ACC112 (cell line): Measurements from ENCODE around the gene PREX1.
"Not testable (repeated sequence)": the region's sequence is repeated elsewhere in the genome, so short reads cannot be mapped to it uniquely, and the experiment has no call there.

Source experiments
- H2AFZ ChIP-seq: fragments of 200-600 bp; sonication (generic); one replicate; pipeline ENCODE4 v1.6.0; 2017; ENCODE audit warnings: antibody characterized with exemption, low read length; ENCODE audit not compliant: unreplicated experiment
- H3K27ac ChIP-seq: fragments of 200-600 bp; sonication (generic); 2 replicates; pipeline ENCODE4 v1.5.1; 2014; ENCODE audit warnings: low read depth, mild to moderate bottlenecking, antibody characterized with exemption, low read length, moderate library complexity
- H3K27me3 ChIP-seq: fragments of 200-600 bp; sonication (generic); 2 replicates; pipeline ENCODE4 v1.6.1; 2014; ENCODE audit warnings: mild to moderate bottlenecking, antibody characterized with exemption, low read length, moderate library complexity, mixed read lengths; ENCODE audit not compliant: insufficient read depth
- H3K36me3 ChIP-seq: fragments of 200-600 bp; sonication (generic); 2 replicates; pipeline ENCODE4 v1.6.1; 2016; ENCODE audit warnings: mild to moderate bottlenecking, antibody characterized with exemption, low read length, moderate library complexity, mixed read lengths; ENCODE audit not compliant: insufficient read depth
- H3K4me1 ChIP-seq: fragments of 200-600 bp; sonication (generic); one replicate; pipeline ENCODE4 v1.6.1; 2016; ENCODE audit warnings: low read length, mixed read lengths; ENCODE audit not compliant: insufficient read depth, unreplicated experiment, control insufficient read depth
- H3K4me3 ChIP-seq: fragments of 200-600 bp; sonication (generic); 2 replicates; pipeline ENCODE4 v1.5.1; 2014; ENCODE audit warnings: mild to moderate bottlenecking, low read depth, low read length
- H3K79me2 ChIP-seq: fragments of 200-600 bp; sonication (generic); one replicate; pipeline ENCODE4 v1.6.0; 2016; ENCODE audit warnings: low read length; ENCODE audit not compliant: control insufficient read depth, unreplicated experiment, insufficient read depth

PREX1 gene

DNA sequence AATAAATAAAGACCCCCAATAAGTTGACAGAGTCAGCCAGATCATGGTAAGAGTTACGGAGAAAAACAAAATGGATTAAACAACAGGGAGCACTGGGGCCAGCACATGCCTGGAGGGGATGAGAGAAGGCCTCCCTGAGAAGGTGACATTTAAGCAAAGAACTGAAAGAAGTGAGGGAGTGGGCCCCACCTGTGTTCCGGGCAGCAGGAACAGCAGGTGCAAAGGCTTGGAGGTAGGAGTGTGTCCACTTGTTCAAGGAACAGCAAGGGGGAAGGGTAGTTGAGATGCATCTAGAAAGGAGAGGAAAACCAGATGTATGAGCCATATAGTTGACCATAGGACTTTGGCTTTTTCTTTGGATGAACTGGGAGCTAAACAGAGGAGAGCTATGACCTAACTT lies 7.6 kb upstream of the PREX1 start:
- Histone ChIP-seq H3K79me2 (no peaks in the 10 kb centered on the region), H3K27me3 (no peaks in the 10 kb centered on the region), H3K4me3 (no peak overlapping the region), H3K36me3 (no peaks in the 10 kb centered on the region), H3K4me1 (peaks cover 19% of the 10 kb centered on the region), H2AFZ (no peak overlapping the region), H3K27ac (no peak overlapping the region)

DNA sequence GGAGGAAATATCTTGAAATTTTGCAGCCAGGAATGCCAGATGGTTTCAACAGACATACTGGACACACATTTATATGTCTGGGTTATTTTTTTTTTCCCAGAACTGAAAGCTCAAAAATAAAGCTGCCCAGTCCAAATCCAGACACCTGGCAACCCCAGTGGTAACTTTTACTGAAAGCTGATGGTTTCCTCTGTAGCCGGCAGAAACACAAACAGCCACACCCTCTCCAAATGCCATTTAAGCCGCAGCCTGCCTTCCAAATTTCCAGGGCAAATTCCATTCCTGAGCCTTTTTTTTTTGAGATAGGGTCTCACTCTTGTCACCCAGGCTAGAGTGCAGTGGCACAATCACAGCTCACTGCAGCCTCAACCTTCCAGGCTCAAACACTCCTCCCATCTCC lies 6.5 kb upstream of the PREX1 start:
- Histone ChIP-seq H3K36me3 (no peaks in the 10 kb centered on the region), H3K79me2 (no peaks in the 10 kb centered on the region), H3K4me1 (peaks cover 19% of the 10 kb centered on the region)

DNA sequence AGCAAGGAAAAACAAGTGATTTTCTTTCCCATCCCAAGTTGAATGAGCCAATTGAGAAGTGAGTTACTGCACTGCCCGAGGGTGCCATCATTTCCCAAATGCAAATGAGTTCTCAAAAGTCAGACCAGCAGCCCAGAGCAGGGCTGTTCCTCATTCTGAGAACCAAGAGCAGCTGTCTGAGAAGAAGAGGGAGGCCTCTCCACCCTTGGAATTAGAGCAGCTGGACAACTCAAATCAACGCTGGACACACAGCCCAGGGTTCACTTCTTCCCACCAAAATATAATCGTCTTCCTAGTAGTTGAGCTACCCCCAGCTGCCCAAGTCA lies 4.6 kb upstream of the PREX1 start:
- peak overlapping the region; percentile 11 for H2AFZ ChIP-seq
- no peak overlapping the region for H3K4me3 ChIP-seq
- no peaks in the 10 kb centered on the region for H3K27me3 ChIP-seq
- no peaks in the 10 kb centered on the region for H3K36me3 ChIP-seq
- H3K4me1 ChIP-seq: peaks cover 19% of the 10 kb centered on the region
- no peaks in the 10 kb centered on the region for H3K79me2 ChIP-seq
- H3K27ac ChIP-seq: peak overlapping the region; percentile 32; the same call in 1 of the 2 replicates

More for the DNA sequence above, 6.5 kb upstream of the PREX1 start:
- Histone ChIP-seq H3K27ac (no peak overlapping the region), H3K27me3 (no peaks in the 10 kb centered on the region), H3K4me3 (no peak overlapping the region), H2AFZ (no peak overlapping the region)

DNA sequence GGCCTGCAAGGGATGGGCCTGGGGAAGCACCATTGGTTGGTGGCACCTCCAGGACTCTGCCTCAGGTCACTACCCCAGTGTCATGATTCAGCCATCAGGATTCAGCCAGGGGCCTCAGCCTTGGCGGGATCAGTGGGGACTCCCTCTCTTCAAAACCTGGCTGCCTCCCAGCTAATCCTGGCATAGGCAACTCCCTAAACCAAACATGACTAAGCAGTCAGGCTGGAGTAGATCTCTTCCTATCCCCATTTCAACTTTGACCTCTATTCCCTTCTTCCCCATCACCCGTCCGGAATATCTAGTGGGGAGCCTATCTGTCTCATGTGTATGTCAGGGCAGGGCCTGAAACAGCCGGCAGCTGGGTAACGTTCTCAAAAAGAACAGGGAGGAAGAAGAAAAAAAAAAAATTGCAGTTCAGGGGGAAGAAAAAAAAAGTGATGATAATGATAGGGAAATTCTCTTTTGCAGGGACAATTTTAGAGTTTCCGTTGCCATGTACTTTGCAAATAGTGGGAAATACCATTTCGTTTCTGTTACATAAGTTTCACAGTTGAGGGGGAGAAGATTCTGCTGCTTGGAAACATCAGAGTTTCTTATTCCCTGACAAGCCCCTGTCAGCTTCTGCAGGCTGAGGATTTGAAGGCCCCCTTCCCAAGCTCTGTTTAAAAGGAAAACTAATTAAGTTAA lies 4.1 kb upstream of the PREX1 start:
- H2AFZ ChIP-seq: peak overlapping the region; percentile 11
- H3K27me3 ChIP-seq: no peaks in the 10 kb centered on the region
- peaks cover 19% of the 10 kb centered on the region for H3K4me1 ChIP-seq
- H3K36me3 ChIP-seq: no peaks in the 10 kb centered on the region
- no peaks in the 10 kb centered on the region for H3K79me2 ChIP-seq
- peak overlapping the region; percentile 32 for H3K27ac ChIP-seq
- no peak overlapping the region for H3K4me3 ChIP-seq

DNA sequence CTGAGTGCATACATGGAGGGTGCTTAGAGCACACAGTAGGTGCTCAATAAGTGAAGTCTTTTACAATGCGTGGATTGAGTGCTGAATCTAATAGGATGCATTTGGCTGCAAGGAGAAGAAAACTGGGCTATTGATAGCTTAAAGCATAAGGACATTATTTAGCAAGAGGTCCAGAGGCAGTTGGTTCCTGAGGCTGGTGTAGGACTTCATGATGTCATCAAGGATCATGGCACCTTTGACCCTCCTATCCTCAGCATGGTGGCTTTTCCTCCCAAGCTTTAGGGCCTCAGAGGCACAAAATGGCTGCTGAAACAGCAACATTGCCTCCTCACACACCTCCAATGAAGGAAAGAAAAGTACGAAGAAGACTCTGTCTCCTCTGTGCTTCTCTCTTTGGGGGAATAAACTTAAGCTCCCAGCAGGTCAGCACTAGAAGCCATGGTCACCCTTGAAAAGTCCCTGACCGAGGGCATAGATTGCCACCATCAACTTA lies 3.1 kb upstream of the PREX1 start:
- Histone ChIP-seq H2AFZ (no peak overlapping the region), H3K79me2 (peaks cover 5% of the 10 kb centered on the region), H3K27ac (no peak overlapping the region), H3K27me3 (no peaks in the 10 kb centered on the region), H3K36me3 (no peaks in the 10 kb centered on the region), H3K4me3 (no peak overlapping the region), H3K4me1 (peaks cover 24% of the 10 kb centered on the region)

DNA sequence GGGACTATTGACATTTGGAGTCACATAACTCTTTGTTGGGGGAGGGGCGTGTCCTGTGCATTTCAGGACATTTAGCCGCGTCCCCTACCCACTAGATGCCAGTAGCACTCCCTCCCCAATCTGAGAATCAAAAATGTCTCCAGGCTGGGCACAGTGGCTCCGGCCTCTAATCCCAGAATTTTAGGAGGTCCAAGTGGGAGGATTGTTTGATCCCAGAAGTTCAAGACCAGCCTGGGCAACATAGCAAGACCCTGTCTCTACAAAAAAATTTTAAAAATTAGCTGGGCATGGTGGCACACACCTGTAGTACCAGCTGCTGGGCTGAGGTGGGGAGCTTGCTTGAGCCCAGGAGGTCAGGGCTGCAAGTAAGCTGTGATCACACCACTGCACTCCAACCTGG lies 2.1 kb upstream of the PREX1 start:
- Histone ChIP-seq H3K27me3 (no peaks in the 10 kb centered on the region), H2AFZ (no peak overlapping the region), H3K27ac (no peak overlapping the region), H3K4me1 (peaks cover 32% of the 10 kb centered on the region), H3K4me3 (no peak overlapping the region), H3K36me3 (no peaks in the 10 kb centered on the region), H3K79me2 (peaks cover 5% of the 10 kb centered on the region)

DNA sequence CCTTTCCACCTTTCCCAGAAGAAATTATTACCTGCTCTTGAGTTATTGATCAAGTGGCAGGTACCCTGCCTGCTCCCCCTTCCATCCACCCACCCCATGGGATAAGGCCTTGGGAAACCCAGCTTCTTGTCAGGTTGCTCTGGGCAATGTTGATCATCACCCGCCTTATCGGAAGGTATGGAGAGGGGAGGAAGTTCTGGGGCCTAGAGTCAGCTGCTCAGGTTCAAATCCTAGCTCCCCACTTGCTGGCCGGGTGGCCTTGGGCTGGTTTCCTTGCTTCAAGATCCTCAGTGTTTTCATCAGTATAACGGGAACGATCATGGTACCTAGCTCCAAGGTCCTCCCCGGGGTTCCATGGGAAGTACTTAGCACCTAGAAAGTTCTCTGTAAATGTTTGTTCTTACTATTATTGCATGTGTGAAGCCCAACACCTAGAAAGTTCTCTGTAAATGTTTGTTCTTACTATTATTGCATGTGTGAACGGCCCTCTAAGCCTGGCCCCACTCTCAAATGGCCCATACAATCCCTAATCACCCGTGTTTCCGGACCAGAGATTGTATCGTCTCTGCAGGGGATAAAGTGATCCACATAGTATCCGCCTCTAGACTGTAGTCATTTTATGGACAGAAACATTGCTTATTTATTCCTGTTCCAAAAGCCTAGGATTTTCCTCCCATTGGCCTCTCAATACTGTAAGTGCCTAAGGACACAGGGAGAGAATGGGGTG lies 1.1 kb upstream of the PREX1 start:
- H2AFZ ChIP-seq: peak overlapping the region; percentile 48
- no peak overlapping the region for H3K27ac ChIP-seq
- H3K4me1 ChIP-seq: peaks cover 41% of the 10 kb centered on the region
- no peaks in the 10 kb centered on the region for H3K36me3 ChIP-seq
- no peaks in the 10 kb centered on the region for H3K27me3 ChIP-seq
- H3K4me3 ChIP-seq: peak overlapping the region; percentile 77
- peaks cover 5% of the 10 kb centered on the region for H3K79me2 ChIP-seq

DNA sequence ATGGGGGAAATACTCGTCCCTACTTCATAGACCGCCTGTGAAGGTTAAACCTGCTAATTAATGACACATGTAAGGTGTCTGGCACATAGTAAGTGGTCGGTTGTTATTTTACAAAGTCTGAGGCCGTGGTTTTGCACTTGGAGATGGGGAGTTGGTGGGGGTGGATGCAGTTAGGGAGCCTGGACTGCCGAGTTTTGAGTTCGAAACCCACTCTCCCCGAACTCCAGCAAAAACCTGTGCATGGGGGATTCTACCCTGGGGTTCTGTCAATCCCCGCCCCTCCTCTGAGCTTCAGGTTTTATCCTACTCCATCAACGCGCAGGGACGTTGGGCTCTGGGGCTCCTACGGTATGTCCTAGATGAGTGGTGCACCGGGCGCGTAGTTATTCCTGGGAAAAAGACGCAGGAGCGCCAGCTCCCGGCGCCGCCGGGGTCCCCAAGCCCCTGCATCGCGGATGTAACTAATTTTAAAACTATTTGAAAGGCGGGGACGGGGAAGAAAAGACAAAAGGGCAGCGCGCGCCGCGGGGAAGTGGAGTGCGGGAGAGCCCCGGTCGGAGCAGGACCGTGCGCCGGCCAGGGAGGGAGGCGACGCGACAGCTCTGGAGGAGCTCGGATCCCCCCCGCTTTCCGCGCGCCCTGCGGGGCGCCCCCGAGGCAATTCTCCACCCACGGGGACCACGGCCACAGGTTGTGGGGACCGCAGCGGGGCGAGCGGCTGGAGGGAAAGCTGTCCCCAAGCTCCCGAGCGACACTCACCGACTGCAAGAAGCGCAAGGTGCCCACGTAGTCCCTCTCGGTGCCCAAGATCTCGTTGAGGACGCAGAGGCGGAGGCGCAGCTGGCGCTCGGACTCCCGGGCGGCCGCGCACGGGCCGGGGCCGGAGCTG lies 672 bp downstream of the PREX1 start:
- H3K36me3 ChIP-seq: no peaks in the 10 kb centered on the region
- peaks cover 42% of the 10 kb centered on the region for H3K4me1 ChIP-seq
- peaks cover 5% of the 10 kb centered on the region for H3K79me2 ChIP-seq
- no peak overlapping the region for H3K27ac ChIP-seq
- peak overlapping the region; percentile 78 for H3K4me3 ChIP-seq
- H2AFZ ChIP-seq: peak overlapping the region; percentile 31
- H3K27me3 ChIP-seq: no peaks in the 10 kb centered on the region

DNA sequence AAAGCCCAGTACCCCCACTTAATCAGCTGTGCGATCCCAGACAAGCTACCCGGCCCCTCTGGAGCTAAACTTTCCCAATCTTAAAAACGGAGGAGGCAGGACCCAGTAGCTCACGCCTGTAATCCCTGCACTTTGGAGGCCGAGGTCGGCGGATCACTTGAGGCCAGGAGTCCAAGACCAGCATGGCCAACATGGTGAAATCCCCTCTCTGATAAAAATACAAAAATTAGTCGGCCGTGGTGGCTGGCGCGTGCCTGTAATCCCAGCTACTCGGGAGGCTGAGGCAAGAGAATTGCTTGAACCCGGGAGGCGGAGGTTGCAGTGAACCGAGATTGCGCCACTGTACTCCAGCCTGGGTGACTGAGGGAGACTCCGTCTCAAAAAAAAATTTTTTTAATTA lies 1.3 kb downstream of the PREX1 start:
- Histone ChIP-seq H3K4me1 (peaks cover 35% of the 10 kb centered on the region), H3K4me3 (peak overlapping the region; percentile 78)
- not testable (repeated sequence) for H3K27me3 ChIP-seq, H3K36me3 ChIP-seq, H2AFZ ChIP-seq, H3K27ac ChIP-seq, H3K79me2 ChIP-seq

DNA sequence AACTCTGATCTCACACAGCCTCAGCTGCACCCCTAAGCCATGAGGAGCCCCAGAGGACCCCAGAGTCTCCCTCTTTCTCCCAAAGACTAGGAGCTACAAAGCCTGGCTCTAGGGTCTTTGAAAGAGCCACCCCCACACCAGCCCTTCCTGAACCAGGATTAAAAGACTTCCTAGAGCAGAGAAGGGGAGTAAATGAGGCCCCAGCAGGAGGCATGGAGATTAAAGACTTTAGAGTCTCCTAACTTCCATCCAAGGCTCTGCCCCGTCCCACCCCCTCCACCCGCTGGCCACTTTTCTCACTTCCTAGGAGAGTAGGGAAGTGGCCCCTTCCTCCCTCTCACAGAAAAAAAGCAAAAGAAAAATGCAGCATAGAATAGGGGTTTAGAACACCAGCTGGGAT lies 1.7 kb downstream of the PREX1 start:
- Histone ChIP-seq H3K27ac (no peak overlapping the region), H3K4me3 (peak overlapping the region; percentile 78), H3K4me1 (peaks cover 31% of the 10 kb centered on the region), H3K27me3 (no peaks in the 10 kb centered on the region), H3K36me3 (no peaks in the 10 kb centered on the region), H2AFZ (no peak overlapping the region), H3K79me2 (peaks cover 5% of the 10 kb centered on the region)
